ENCODE measurements around the gene ZDHHC5. TPM values are rescaled to one million over a fixed set of nuclear protein-coding genes. Genes with fewer than 3 reads are reported as not detected.

ZDHHC5 gene
- total and polyA plus RNA-seq, 2 donors (not counting 1 experiment from before 2014, with no cell fraction given) = 31.5 to 53.8 TPM

- H3K27ac Mint-ChIP-seq = peak within 1 kb of the TSS; percentile 94
- no peaks in the 10 kb centered on the region for H3K36me3 ChIP-seq (replicated peaks in 1 of 2; ENCODE audit: control extremely low read depth in 1 of 2, control insufficient read depth in 1 of 2, extremely low read depth in 1 of 2, insufficient read depth in 2 of 2, low read length in 1 of 2)
- peak within 1 kb of the TSS; percentile 99 for H3K4me3 Mint-ChIP-seq
- H3K4me1 Mint-ChIP-seq = peaks cover 42% of the 10 kb centered on the region
- peaks cover 72% of the 10 kb centered on the region for H3K79me2 ChIP-seq (ENCODE audit: control insufficient read depth, insufficient read depth, low read length)
- POLR2A ChIA-PET = interaction anchor here (1.0 to 2.6 kb wide), 5 partner anchors 15 to 88 kb away, joined by 3 to 12 read pairs (median 4); partner anchors contain the start of gene SELENOH
- peak within 1 kb of the TSS; percentile 89 for H3K4me2 ChIP-seq (replicated peaks; ENCODE audit: low read depth, low read length, poor library complexity, severe bottlenecking)
- intact Hi-C loops (cut with micrococcal nuclease) = loop anchor here (1.0 to 2.0 kb wide), 7 partner anchors 29 to 378 kb away; partner anchors contain the start of genes CLP1, SELENOH and SSRP1
- peak within 1 kb of the TSS; percentile 70 to 96 for H3K27ac ChIP-seq (ENCODE audit: low read length in 2 of 2)
- H3K9me3 ChIP-seq (ENCODE audit: control extremely low read depth in 1 of 3, control insufficient read depth in 2 of 3, insufficient read depth in 1 of 3, low read length in 2 of 3) = no peaks in the 10 kb centered on the region
- CTCF ChIA-PET = interaction anchor here (1.2 to 5.0 kb wide), 3 partner anchors 88 to 255 kb away, joined by 3 to 43 read pairs (median 4); no protein-coding TSS in a partner anchor
- peak; percentile 96 for DNase-seq
- peak; percentile 86 for ATAC-seq (ENCODE audit: low read depth)
- H3K27me3 Mint-ChIP-seq = no peaks in the 10 kb centered on the region
- TF ChIP-seq CTCF (IDR thresholded peaks at IDR 0.05) (no peak), EZH2 (IDR thresholded peaks at IDR 0.05; ENCODE audit: borderline replicate concordance, insufficient read depth, low read depth, low read length, poor library complexity, severe bottlenecking) (no peak)
- H3K27me3 ChIP-seq (replicated peaks in 1 of 4; ENCODE audit: control extremely low read depth in 1 of 4, control insufficient read depth in 3 of 4, insufficient read depth in 4 of 4, low read length in 3 of 4) = no peaks in the 10 kb centered on the region
- H3K4me3 ChIP-seq (ENCODE audit: control extremely low read depth in 1 of 5, extremely low read depth in 1 of 5, insufficient read depth in 1 of 5, low read depth in 2 of 5, low read length in 4 of 5) = peak within 1 kb of the TSS; percentile 78 to 100 (median 93)
- peak within 1 kb of the TSS; percentile 98 for H3K9ac ChIP-seq (ENCODE audit: low read length)
- peak within 1 kb of the TSS; percentile 97 for H2AFZ ChIP-seq (ENCODE audit: insufficient read depth, low read depth, low read length, poor library complexity, severe bottlenecking)
- under 1% methylated on average over 42 of the region's 53 CpGs for WGBS (ENCODE audit: insufficient coverage)
- peaks cover 21 to 28% of the 10 kb centered on the region in 2 donors for H3K4me1 ChIP-seq (ENCODE audit: control insufficient read depth in 2 of 2, insufficient read depth in 2 of 2, low read length in 2 of 2)
- H3K9me3 Mint-ChIP-seq (ENCODE audit: insufficient read depth) = no peaks in the 10 kb centered on the region
- peaks cover 14% of the 10 kb centered on the region for H4K20me1 ChIP-seq (ENCODE audit: control insufficient read depth, insufficient read depth, low read length, poor library complexity, severe bottlenecking)
These were observed 44.6 kb downstream of the ZDHHC5 start, which contains the start of gene TMX2 for GRCh38 chr11:57712256-57713150. Gene TMX2 (plus strand): TSS chr11:57712593. CDS start chr11:57712619, 26 bp downstream.
